ENCODE results near the gene FAM3D.
"Not testable (repeated sequence)": the region's sequence is repeated elsewhere in the genome, so short reads cannot be mapped to it uniquely, and the experiment has no call there.

The FAM3D gene, protein sequence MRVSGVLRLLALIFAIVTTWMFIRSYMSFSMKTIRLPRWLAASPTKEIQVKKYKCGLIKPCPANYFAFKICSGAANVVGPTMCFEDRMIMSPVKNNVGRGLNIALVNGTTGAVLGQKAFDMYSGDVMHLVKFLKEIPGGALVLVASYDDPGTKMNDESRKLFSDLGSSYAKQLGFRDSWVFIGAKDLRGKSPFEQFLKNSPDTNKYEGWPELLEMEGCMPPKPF

DNA sequence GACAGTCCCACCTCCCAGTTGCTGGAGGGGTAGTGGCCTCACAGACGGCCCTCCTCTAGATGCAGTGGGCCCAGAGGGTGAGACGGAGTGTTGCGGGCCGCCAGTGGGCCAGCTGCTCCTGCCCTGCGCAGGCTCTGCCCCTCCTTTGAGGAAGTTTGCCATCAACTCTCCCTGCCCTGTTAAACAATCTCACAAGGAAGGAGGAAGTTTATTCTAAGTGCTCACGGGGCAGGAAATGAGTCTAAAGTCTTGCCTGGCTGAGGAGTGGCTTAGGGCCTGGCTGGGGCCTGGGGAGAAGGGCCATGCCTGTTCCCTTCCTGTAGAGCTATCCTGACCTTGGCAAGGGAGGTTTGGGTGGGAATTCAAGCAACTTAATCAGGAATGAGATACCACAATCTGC is at the start of gene FAM3D:
Gene FAM3D, minus strand, starts transcription at position 92 of the 400 bp plus-strand sequence. CDS start 11,211 bp downstream, outside the sequence.
- DNase-seq: no peak

DNA sequence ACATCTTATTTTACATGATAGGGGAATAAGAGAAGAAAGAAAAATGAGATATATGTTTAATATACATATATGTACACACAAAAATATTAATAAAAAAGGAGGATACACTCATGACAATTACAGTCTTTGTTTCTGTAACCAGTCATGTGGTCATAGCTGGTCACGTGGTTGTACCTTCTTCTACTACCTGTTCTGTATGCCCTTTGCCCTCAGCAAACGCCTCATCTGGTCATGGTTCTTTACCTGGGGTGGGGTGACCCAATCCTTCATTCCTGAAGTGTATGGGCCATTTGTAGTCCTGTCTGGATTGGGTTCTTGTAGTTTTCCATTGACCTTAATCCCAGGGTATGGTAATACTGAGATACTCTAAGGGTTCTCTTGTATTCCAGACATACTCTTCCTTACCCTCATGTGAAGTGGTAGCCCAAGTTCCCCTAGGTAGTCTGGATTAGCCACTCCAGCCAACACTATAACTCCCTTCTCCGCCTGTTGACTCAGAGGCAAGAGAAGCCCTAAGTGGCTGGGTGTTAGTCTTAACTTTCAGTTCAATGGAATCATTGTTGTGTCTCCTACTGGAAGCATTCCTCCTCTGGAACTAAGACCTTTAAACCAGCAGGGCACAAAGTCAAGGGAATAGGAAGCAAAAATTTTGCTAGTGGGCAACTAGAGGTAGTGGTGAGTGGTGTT is 47.3 kb upstream of the FAM3D start:
- DNase-seq: no peak

DNA sequence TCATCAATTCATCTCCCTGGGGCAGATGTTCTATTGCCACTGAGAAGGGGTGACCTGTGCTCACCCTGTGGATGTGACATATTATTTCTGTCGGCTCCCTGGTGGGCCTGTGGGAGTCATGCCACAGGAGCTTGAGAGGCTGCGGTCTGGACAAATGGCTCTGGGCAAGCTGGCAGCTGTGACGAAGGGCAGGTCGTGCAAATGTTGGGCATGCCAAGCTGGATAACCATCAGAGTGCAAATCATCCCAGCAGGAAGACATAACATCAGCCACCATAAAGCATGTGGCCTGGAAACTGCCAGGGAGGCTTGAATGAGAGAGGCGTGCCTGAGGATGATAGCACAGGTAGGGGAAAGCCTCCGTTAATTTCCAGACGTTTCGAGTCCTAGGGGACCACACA is 45.3 kb upstream of the FAM3D start:
- no peak for DNase-seq

DNA sequence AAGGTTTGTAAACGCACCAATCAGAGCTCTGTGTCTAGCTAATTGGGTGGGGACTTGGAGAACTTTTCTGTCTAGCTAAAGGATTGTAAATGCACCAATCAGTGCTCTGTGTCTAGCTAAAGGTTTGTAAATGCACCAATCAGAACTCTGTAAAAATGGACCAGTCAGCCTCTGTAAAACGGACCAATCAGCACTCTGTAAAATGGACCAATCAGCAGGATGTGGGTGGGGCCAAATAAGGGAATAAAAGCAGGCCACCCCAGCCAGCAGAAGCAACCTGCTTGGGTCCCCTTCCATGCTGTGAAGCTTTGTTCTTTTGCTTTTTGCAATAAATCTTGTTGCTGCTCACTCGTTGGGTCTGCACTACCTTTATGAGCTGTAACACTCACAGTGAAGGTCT is 42.4 kb upstream of the FAM3D start:
- not testable (repeated sequence) for DNase-seq

DNA sequence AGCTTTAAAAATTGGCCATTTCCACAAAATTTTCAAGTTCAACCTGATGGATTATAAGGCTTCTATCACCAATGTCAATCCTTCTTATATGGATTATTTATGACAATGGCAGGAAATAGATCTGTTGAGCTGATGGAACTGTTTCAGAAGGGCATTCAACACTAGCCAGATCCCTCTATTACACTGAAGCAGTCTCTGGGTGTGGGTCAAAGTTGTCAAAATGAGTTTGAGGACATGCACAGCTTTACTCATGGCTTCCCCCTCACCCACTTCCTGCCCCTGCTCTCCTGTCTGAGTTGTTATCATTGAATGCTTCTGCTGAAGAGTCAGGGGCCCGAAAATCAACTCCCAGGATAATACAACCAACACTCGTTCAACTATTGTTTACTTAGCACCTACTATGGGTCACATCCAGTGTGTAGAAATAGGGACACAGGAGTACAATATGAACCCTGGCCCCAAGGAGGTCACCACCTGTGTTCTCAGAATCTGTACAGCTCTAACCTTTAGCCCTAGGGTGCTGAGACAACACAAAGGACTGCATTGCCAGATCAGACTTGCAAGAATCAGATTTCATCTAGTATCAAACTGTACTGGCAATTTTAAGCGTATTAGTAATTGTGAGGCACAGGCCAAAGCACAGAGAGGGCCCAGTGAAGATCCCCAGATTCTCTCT is 41.7 kb upstream of the FAM3D start:
- DNase-seq: no peak

DNA sequence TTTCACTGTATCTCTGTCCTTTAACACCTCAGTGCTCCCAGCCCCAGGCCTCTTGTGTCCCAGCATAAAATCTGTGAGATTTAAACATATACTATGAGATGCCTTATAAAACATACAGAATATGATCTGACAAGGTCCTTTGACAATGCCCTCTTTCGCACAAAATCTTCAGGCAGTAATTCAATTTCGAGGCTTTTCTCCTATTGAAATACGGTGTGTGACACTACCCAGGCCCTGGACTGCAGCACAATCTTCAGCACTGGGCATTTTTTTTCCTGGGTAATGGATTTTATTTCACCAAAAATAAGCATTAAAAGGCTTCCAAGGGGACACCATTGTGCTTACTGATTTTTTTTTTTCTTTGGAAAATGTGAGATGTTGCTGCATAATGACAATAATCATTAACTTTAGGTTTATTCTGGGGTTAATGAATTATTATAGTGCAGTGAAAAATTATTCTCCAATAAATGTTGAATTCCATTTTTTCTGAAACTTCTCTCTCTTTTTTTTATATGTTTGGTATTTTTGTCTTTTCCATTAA is 40.9 kb upstream of the FAM3D start:
- no peak for DNase-seq

DNA sequence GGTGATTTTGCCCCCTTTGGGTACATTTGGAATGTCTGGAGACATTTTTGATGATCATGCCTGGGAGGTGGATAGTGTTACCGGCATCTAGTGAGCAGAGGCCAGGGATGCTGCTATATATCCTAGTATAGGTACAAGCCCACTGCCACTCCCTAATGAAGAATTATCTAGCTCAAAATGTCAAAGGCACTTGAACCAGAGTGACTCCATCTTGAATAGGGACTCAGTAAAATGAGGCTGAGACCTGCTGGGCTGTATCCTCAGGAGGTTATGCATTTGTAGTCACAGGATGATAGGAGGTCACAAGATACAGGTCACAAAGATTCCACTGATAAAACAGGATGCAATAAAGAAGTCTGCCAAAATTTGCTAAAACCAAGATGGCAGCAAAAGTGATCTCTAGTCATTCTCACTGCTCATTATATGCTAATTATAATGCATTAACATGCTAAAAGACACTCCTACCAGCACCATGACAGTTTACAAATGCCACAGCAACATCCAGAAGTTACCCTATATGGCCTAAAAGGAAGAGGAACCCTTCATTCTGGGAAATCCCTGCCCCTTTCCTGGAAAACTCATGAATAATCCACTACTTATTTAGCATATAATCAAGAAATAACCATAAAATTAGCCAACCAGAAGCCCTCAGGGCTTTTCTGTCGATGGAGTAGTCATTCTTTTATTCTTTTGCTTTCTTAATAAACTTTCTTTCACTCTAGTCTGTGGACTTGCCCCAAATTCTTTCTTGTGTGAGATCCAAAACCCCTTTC is 40.0 kb upstream of the FAM3D start:
- no peak for DNase-seq

DNA sequence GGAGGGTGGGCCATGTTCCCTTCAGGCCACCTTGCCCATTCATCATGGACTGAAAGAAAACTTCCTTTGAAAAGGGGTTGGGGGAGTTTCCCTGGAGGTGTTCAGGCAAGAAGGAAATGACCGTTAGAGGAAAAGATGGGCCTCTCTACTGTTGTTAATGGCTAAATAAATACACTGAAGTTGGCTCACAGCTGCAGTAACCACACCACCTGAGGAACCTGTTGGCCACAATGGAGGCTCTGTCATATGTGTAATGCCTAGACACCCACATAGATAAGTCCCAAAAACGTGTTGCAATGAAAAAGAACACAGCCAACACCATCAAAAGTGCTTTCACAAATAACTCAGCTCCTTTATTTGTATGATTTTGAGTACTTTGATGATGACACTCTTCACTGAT is 38.2 kb upstream of the FAM3D start:
- DNase-seq: no peak

DNA sequence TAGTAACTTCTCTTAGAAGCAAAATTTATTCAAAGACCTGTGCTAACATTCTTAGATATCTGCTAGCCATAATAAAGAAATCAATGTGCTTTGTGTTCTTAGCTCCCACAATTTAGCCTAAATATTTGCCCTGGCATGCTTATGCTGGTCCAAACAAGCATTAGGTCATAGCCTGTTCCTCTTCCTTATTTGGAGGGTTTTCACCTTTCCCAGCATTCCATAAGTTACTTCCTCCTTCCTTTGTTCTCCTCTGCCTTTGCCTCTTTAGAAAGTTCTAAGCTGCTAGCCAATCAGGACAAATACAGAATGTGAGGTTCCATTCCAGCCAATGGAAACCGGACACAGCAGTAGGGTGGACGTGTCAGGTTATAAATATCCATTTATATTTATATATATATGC is 37.7 kb upstream of the FAM3D start:
- DNase-seq: not testable (repeated sequence)

DNA sequence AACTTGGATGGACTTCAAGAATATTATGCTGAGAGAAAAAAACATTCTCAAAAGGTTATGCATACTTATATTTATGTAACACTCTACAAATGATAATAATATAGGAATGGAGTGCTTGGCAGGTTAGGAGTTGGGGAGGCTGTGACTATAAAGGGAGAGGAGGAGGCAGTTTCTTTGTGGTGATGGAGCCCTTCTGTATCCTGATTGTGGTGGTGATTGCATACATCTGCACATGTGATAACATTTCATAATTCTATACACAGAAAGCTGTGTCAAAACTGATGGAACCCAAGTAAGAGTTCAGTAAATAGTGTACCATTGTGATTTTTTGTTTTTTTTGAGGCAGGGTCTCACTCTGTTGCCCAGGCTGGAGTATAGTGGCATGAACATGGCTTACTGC is 31.7 kb upstream of the FAM3D start:
- no peak for DNase-seq

DNA sequence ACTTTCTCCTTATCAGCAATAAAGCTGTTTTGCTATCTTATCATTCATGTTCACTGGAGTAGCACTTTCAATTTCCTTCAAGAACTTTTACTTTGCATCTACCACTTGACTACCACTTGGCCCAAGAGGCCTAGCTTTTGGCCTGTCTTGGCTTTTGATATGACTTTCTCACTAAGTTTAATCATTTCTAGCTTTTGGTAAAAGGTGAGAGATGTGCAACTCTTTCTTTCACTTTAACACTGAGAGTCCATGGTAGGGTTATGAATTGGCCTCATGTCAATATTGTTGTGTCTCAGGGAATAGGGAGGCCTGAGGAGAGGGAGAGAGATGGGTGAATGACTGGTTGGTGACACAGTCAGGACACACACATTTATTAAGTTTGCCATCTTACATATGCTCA is 31.0 kb upstream of the FAM3D start:
- no peak for DNase-seq

DNA sequence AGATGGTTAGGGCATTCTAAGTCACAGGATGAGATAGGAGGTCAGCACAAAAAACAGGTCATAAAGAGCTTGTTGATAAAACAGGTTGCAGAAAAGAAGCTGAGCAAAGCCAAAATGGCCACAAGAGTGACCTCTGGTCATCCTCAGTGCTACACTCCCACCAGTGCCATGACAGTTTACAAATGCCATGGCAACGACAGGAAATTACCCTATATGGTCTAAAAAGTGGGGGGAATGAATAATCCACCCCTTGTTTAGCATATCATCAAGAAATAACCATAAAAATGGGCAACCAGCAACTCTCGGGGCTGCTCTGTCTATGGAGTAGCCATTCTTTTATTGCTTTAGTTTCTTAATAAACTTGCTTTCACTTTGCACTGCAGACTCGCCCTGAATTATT is 30.2 kb upstream of the FAM3D start:
- DNase-seq: not testable (repeated sequence)

DNA sequence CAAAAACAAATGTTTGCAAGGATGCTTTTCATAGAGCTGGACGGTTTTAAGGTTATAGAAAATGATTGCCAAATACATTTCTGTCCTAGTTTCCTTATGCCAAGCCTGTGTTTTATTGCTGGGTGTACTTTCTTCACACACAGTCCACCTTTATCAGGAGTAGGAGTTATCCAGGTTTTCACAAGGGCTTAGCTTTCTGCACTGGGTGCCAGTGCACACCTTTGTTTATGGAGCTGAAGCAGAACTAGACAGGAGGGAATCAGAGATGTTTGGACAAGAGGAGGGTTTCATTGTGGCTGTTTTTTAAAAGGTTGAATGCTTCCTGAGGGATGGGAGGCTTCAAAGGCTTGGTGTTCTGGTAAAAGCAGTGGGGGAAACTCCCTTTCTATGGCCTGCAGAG is 29.5 kb upstream of the FAM3D start:
- DNase-seq: no peak

DNA sequence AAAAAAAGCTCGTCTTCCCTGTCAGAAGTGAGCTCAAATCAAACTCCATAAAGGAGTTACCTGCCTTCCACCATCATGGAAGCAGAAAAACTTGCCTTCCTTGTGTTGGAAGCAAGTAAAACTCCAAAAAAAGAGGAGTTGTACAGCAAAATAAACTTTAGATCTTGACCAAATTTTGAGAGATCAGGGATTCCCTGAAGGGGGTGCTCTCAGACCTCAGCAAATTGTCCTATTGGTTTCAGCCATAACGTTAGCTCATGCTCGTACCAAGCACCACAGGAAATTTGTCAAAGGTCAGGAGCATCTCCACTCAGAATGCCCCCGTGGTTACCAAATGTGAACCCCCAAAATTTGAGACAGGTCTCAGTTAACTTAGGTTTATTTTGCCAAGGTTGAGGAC is 28.7 kb upstream of the FAM3D start:
- DNase-seq: not testable (repeated sequence)

DNA sequence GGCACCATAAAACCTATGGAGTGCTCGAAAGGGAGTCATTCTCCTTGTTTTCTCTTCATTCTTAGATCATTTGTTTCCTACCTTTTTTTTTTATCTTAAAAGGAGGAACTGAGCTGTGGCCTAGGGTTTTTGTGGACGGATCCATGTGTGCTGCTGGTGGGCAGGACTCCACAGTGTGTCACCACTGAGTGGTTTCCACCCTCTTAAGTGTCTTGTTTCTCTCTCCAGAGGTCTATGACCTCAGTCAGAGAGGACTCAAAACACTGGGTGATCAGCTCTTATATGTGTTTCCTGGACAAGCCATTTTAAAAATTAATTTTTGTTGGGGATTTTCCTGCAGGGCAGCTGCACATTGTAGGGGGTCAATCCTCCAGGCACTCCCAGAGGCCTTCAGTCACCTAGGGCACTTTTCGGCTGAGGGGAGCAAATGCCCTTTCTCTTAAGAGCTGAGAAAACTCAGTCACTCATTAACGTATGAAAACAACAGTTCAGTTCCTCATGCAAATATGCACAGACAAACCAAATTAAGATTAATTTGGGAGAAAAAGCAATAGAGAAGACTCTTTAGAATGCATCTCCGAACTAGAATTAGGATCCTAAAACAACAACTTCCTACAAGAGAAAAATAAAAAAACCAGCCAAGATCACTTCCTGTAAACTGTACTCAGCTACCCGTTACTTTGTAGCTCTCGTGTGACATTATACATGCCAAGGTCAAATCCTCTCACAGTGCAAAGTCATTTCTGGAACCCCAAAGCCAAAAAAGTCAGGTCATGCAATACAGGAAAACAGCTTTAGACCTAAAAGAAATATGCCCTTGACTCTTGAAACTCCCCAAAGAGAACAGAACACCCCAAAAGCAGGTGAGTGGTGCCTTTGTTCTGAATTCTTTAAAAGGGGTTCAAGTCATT is 27.6 kb upstream of the FAM3D start:
- no peak for DNase-seq

DNA sequence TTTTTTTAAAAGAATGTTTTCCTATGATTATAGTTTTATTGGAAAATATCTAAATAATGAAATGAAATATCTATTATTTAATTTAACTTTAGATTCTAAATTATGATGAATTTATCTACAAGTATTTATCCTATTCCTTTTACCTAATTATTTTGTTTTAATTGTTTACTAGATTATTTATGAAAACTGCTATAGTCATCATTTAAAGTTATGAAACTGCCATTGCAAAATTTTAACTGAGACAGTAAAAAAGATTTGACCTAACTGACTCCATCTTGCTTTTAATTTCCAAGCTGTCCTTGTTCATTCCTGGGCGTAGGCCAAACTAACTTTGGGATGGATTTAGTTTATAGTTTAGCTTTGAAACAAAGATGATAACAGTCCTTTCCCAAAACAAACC is 25.9 kb upstream of the FAM3D start:
- DNase-seq: no peak

DNA sequence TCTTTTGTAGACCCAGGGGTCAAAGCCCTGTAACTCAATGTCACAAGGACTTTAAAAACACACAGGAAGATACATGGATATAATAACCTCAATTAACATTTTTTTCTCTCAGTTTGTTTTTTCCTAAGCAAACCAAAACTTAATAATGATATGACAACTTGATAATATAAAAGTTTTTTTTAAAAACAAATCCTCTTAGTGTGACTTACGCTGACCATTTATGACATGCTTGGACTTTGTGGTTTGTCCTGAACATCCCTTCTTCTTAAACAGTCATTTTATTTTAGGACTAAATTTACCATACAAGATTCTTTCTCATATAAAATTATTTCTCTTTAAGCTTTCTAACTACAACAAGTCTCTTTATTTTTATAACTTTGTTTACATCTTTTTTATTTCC is 25.4 kb upstream of the FAM3D start:
- DNase-seq: no peak

DNA sequence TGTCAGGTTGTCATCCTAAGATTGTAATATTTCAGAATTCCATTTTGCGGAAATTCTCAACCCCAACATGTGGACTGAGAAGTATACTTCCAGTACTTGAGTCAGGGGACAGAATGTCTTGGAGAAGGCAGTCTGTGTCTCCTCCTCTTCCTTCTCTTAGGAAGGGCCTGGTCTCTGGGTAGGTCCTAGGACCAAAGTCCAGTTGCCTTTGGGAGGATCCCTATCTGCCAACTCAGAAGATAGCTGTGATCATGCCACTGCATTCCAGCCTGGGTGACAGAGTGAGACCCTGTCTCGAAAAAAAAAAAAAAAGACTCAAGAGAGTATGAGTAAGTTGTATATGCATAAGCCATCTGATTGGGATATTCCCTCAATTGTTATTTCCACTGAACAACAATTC is 23.9 kb upstream of the FAM3D start:
- no peak for DNase-seq

DNA sequence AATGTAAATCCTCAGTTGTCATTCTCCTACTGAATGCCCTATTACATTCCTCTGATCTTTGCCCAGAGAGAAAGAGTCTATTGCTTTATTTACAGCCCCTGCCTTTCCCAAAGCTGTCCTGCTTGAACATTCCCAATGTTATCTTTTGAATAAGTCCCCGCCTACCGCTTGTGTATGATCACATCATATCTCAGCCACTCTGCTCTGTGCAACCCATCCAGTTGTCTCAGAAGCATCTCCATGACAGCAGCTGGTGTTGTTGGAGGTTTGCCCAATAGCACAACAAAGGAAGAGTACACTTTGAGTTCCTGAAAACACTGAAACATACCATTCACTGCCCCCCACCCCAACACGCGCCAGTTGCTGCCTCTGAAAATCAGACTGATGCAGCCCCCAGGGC is 22.0 kb upstream of the FAM3D start:
- no peak for DNase-seq

DNA sequence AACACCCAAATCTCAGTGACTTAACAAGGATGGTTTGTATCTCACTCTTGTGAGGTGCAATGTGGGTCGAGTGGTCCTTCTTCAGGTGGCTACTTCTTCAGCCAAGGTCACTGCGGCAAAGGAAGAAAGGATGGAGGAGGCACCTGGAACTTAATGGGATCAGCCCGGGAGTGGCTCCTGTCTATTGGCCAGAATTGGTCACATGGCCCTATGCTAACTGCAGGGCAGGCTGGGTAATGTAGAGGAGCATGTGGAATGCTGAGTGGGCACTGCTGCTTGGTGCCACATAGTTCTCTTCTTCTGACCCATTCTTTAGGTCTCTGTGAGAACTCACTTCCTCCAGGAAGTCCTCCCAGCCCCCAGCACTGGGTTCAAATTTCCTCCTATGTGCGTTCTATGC is 20.3 kb upstream of the FAM3D start:
- no peak for DNase-seq

DNA sequence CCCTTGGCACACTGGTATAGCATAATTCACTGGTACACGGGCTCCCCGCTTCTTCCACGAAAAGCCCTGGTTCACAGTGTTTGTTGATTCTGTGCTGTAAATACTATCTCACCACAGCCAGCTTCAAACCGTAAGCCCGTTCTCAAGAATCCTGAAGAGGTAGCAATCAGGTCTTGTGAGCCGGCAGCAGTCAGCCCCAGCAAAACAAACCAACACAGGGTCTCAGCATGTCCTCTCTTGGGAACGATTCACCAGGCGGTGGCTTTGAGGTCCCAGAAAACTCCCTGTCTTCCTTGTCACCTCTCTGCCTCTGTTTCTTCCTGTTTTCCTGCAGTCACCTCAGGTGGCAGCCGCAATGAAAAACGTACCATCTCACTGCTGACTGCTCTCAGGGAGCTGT is 19.1 kb upstream of the FAM3D start:
- no peak for DNase-seq

DNA sequence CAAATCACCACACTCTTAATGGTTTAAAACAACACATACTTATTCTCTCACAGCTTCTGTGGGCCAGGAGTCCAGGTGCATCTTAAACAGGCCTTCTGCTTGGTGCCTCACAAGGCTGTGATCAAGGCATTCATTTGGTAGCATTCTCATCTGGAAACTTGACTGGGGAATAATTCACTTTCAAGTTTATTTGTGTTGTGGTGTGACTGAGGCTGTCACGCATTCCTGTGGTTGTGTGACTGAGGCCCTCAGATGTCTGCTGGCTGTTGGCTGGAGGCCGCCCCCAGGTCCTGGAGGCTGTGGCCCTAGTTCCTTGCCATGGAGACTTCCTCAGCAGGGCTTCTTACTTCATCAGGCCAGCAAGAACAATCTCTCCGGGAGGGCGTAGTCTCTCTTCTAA is 16.9 kb upstream of the FAM3D start:
- DNase-seq: no peak

Data from activated gamma-delta T cell treated with Interleukin-2 at 50 U/mL for 16 hours (primary cell).